ENCODE data around the gene CCDC134.

The CCDC134 gene

DNA sequence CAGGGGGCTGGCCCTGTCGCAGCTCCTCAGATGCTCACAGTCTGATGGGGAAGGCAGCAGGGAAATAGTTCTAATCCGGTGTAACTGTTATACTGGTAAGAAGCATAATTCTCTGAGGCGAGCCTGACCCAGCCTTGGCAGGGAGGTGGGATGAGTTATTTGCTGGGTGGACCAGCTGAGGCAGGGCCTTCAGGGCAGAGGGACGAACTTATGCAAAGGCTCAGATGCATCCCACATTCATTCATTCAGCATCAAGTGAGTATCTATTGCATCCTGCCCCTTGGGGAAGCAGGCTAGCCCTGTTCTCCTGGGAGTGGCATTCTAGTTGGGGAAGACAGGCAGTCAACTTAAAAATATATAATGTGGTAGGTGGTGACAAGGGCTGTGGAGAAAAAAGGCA is 18.8 kb downstream of the CCDC134 start:
- TF ChIP-seq, protein P1, sequence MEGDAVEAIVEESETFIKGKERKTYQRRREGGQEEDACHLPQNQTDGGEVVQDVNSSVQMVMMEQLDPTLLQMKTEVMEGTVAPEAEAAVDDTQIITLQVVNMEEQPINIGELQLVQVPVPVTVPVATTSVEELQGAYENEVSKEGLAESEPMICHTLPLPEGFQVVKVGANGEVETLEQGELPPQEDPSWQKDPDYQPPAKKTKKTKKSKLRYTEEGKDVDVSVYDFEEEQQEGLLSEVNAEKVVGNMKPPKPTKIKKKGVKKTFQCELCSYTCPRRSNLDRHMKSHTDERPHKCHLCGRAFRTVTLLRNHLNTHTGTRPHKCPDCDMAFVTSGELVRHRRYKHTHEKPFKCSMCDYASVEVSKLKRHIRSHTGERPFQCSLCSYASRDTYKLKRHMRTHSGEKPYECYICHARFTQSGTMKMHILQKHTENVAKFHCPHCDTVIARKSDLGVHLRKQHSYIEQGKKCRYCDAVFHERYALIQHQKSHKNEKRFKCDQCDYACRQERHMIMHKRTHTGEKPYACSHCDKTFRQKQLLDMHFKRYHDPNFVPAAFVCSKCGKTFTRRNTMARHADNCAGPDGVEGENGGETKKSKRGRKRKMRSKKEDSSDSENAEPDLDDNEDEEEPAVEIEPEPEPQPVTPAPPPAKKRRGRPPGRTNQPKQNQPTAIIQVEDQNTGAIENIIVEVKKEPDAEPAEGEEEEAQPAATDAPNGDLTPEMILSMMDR (IDR thresholded peaks at IDR 0.05; ENCODE audit: borderline replicate concordance, control extremely low read depth, extremely low read depth, insufficient read depth, missing control alignments): no peak
- no peak for DNase-seq (ENCODE audit: low spot score)
- in situ Hi-C loops (cut with MboI; ENCODE audit: low sequenced_read_pairs, unreplicated experiment): no loop called here

DNA sequence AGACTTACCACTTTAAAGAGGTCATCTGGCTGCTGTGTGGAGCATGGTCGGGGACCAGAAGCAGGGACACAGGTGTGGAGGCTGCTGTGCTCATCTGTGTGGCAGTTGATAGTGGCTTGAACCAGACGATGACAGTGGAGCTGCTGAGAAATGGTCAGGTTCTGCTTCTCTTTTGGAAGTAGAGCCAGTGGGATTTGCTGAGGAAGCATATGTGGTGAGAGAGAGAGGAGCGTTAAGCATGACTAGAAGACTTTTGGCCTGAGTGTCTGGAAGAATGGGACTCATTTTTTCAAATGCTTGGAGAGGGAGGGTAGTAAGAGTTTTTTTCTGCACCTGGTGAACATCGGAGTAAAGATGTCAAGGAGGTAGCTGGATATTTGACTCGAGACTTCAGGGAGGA is 20.0 kb downstream of the CCDC134 start:
- DNase-seq (ENCODE audit: low spot score): no peak
- TF ChIP-seq, protein P1 (IDR thresholded peaks at IDR 0.05; ENCODE audit: borderline replicate concordance, control extremely low read depth, extremely low read depth, insufficient read depth, missing control alignments): no peak
- in situ Hi-C loops (cut with MboI; ENCODE audit: low sequenced_read_pairs, unreplicated experiment): no loop called here

DNA sequence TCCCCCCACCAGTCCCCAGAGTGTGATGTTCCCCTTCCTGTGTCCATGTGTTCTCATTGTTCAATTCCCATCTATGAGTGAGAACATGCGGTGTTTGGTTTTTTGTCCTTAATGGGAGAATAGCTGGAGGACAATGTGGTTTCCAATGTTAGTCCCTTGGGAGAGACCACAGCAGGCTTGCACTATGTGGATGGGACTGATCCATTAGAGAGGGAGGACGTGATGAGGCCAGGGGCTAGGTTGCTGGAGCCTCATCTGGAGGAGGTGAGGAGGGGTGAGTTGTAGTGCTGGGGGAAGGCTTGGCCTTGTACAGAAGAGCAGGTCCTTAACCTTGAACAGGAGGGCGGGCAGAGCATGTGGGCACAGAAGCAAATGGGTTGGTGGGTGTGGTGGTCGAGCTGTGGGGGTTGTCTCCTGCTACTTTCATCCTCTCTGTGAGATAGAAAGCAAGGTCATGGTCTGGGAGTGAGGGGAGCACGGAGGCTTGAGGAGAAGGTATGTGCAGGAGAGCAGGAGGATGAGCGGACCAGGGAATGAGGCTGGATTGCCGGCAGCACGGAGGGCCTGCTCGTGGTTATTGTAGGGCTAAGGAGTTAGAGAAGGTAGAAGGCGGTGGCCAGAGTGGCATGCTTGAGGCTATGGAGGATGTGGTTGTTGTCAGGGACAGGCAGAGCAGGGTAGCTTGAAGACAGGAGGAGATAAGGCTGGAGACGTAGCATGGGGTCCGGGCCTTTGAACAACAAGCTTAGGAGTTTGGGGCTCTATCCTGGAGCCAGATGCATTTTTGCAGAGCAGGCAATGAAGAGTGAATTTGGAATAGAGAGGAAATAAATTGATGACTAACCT is 21.2 kb downstream of the CCDC134 start:
- in situ Hi-C loops (cut with MboI; ENCODE audit: low sequenced_read_pairs, unreplicated experiment): no loop called here
- TF ChIP-seq, protein P1 (IDR thresholded peaks at IDR 0.05; ENCODE audit: borderline replicate concordance, control extremely low read depth, extremely low read depth, insufficient read depth, missing control alignments): no peak
- DNase-seq (ENCODE audit: low spot score): no peak

DNA sequence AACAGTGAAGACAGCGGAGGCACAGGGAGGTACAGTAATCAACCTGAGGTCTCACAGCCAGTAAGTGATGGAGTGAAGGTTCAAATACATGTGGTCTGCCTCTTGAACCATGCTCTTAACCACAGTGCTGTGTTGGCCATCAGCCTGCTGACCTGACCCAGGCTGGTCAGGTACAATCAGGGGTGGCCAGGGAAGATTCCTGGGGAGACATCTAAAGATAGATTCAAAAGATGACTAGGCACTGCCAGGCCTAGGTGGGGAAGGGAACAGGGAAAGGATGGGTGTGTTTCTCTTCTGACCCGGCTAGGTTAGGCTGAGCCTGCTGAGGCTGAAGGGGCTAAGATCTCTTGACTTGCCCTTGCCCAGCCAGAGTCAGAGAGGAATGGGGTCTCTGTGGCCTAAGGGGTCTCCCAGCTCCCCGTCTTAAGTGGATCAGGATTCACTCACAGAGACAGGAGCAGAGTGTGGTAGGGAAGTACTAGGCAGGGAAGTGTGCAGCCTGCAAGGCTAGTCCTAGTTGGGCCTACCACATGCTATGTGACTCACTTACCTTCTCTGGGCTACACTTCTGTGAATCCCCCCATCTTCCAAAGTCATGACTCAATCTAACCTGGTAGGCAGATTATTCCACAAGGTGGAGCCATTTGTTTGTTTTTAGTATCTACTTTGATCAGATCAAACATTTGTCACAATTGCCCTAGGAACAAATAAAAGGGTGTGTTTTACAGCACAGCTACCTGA is 22.0 kb downstream of the CCDC134 start:
- peak; percentile 72 for DNase-seq (ENCODE audit: low spot score)
- in situ Hi-C loops (cut with MboI; ENCODE audit: low sequenced_read_pairs, unreplicated experiment): no loop called here

DNA sequence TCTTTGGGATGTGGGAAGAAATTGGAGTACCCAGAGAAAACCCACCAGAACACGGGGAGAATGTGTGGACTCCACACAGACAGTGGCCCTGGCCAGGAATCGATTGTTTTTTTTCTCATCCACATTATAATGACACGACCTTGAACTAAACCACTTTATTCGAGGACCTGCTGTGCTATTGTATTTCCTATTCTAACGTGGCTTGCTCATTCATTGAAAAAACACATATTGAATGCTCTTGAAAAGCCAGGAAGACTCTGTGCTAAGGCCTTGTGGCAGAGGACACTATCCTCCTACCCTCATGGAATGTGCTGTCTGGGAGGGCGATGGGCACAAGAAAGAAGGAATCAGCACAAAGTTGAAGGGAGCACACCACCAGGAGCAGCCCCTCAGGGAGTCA is 23.3 kb downstream of the CCDC134 start:
- DNase-seq (ENCODE audit: low spot score): no peak
- in situ Hi-C loops (cut with MboI; ENCODE audit: low sequenced_read_pairs, unreplicated experiment): no loop called here
- TF ChIP-seq, protein P1 (IDR thresholded peaks at IDR 0.05; ENCODE audit: borderline replicate concordance, control extremely low read depth, extremely low read depth, insufficient read depth, missing control alignments): no peak

More for the DNA sequence above, 22.0 kb downstream of the CCDC134 start:
- TF ChIP-seq, protein P1 (IDR thresholded peaks at IDR 0.05; ENCODE audit: borderline replicate concordance, control extremely low read depth, extremely low read depth, insufficient read depth, missing control alignments): peak; percentile 23

DNA sequence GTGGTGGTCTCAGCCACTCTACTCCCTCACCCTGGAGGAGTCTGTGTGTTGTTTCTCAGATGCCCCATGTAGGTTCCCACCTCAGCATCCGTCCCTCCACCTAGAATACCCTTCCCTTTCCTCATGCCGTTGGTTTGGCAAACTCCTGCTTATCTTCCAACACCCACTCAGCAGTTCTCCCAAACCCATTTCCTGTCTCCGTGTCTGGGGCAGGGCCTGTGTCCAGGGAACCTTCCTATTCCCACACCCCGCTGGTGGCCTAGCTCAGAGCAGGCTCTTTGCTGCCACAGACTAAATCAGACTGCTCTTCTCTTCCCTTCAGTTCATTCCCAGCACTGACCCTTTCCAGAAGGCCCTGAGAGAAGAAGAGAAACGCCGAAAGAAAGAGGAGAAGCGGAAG is 24.9 kb downstream of the CCDC134 start:
- TF ChIP-seq, protein P1 (IDR thresholded peaks at IDR 0.05; ENCODE audit: borderline replicate concordance, control extremely low read depth, extremely low read depth, insufficient read depth, missing control alignments): no peak
- no peak for DNase-seq (ENCODE audit: low spot score)
- in situ Hi-C loops (cut with MboI; ENCODE audit: low sequenced_read_pairs, unreplicated experiment): no loop called here

Measured in GM13976 (cell line).